SIG-M5 treated with dmso at 0.1 percent for 504 hours (cell line): Measurements from ENCODE around the gene TTC38.

Experiments
- DNase-seq: peaks from one replicate; lab custom pipeline; 2025; ENCODE audit not compliant: unreplicated experiment; lab: John Stamatoyannopoulos, UW

TTC38 gene

DNA sequence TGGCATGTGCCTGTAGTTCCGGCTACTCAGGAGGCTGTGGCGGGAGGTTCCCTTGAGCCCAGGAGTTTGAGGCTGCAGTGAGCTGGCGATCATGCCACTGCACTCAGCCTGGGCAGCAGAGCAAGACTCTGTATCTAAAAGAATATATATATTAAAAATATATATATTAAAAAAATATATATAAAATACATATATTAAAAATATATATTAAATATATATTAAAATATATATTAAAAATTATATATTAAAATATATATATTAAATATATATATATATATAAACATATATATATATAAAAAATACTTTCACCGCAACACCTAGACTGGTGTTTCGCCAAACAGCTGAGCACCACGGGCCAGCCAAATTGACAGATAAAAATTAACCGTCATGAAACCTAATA is 8.8 kb downstream of the TTC38 start:
- DNase-seq: no peak

DNA sequence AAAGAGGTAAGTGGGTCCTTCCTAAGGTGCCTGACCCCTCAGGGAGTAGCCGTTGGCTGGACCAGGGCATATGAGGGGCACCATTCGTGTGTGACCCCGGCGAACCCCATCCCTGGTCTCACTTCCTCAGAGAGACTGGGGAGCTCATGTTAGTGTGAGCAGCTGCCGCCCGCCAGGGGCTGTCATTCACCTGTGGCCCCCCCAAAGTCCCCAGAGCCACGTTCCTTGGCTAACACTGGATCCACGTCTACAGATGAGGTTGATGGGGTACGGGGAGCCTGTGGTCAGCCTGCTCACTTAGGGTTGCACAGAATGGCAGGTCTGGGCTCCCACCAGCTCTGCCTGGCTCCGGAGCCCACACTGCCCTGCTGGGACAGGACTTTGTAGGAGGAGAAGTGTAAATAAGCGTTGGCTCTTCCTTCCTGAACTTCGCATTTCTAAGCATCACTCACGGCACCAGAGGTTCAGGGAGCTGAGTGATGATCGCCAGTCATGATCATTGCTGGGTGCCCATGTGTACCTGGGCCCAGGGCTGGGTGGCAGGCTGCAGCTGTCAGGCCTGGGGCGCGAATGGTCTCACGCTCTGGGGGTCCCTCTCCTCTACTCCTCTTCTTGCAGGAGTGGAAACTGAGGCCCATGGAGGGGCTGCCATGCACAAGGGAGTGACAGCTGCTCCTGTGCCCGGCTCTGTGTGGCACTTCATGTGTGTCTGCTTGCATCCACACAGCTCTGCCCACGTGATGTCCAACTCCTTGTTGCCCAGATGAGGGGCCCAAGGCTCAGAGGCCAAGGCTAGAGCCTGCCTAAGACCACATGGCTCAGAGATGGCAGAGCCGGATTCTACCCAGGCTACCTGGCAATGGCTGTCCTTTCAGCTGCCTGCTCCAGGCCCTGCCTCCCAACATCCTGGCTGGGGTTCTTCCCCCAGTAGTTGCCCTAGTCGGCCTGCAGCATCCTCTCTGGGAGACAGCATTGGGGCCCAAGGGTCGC is 11.1 kb downstream of the TTC38 start:
- no peak for DNase-seq

DNA sequence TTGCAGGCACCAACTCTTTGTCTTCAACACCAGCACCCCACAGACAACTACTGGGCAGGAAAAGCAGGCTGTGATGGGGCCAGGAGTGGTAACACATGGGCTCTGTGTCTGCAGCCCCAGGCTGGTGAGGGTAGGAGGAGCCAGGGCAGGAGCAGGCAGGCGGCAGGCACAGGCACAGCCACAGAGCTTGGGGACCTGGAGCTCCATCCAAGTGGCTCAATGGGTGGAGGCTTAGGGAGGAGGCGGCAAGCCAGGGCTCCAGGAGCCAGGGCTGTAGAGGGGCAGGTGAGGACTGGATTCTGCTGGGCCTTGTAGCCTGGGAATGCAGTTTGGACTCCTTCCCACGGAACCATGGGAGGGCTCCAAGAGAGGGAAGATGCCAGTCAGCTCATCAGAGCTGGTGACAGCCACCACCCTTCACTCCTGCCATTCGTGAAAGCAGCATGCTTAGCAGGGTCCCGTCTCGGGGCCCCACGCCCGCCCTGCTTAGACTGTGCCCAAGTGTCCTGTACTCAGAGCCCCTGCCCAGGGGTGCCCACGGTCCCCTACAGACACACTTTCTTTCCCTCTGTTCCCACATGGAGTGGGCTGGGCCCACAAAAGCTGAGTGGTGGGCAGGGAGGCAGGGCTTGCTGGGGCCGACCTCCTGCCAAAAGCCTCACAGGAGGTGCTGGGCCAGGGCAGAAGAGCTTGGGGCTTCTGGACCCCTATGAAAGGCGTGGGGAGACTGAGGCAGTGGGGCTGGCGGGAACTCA is 12.4 kb downstream of the TTC38 start:
- no peak for DNase-seq

GRCh38 chr22:46280999-46281623 is 13.3 kb downstream of the TTC38 start:
- DNase-seq: no peak

- no peak for DNase-seq
Measured at GRCh38 chr22:46281866-46282678, 14.3 kb downstream of the TTC38 start.

DNA sequence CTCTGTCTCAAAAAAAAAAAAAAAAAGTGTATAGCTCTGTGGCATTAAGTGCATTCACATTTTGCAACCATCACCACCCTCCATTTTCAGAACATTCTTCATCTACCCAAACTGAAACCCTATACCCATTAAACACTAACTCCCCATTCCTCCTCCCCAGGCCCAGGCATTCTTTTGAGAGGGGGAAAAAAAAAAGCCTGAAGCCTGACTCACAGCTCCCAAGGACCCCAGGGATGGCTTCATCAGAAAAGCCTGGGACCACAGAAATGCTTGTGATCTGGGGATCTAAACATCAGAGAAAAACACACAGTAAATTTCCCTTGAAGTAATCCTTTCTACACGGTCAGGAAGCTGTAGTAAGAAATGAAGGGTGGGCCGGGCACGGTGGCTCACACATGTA is 18.2 kb downstream of the TTC38 start:
- no peak for DNase-seq

GRCh38 chr22:46286941-46287872 is 19.4 kb downstream of the TTC38 start:
- DNase-seq: no peak

DNA sequence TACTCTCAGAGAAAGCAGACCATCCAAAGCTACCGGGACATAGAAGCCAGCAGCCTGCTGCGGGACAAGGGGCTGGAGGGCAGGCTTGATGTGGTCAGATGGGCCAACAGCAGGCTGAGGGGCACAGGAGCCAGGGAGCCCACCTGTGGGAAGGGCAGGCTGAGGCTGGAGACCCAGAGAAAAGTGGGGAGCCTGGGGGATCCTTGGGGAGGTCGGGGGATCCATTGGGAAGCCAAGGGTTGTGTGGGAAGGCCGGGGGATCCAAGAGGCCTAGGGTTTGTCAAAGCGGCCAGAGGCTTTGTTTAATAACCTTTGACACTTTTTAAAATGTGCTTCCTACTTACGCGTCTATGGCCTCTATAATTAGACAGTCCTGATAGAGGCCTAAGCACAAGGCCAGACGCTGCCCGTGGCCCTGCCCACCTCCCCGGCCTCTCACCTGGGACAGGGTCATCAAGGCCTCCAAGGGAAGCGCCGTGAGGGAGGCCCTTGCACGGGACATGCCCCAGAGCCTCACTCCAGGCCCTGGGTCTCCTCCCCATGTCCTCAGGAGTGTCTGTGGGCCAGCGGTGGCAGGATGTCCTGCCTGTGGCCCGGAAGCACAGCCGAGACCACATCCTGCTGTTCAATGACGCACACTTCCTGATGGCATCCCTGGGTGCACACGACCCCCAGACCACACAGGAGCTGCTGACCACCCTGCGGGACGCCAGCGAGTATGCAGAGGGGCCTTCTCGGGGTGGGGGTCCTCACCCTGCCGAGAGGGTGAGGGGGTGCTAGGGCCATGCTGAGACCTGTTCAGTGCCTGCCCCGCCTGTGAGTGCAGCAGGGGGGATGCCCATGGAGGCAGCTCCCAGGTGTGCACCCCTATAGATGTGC is 20.3 kb downstream of the TTC38 start:
- DNase-seq: no peak

DNA sequence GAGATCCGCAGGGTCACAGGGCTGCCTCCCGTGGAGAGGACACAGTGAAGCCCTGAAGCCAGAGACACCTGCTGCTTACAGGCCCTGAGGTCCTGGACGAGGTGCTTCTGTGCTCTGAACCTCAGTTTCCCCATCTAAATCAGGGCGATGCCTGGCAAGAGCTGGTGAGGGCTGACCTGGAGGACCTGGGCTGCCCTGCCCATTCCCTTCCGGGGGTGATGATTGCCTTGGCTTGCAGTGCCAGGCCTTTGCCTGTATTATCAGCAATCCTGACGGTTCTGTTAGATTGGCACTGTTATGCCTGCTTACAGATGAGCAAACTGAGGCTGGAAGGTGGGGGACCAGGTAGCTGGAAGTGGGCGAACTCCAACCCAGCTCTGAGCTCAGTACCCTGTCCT is 21.0 kb downstream of the TTC38 start:
- DNase-seq: no peak

GRCh38 chr22:46289244-46289891 is 21.6 kb downstream of the TTC38 start:
- no peak for DNase-seq

DNA sequence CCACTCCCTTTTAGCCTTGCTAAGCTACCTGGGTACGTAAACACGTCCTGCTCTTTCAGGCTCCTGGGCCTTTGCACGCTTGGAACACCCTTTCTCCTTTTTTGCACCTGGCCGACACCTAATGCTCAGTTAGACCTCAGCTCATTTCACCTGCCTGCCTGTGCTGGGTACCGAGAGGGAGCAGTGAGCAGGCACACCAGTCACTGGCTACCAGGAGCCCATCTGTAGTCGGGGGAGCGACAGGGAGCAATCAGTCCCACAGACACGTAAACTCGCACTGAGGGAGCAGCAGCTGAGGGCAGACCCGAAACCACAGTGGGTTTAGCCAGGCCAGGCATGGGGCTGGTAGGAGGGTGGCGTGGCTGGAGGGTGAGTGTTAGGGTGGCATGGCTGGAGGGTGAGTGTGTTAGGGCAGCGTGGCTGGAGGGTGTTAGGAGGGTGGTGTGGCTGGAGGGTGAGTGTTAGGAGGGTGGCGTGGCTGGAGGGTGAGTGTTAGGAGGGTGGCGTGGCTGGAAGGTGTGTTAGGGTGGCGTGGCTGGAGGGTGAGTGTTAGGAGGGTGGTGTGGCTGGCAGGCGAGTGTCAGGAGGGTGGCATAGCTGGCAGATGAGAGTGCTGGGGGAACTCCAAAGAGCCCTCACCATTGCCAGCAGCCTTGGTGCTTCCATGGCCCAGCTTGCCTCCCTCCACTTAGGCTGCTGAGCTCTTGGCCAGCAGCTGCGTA is 22.5 kb downstream of the TTC38 start:
- DNase-seq: no peak

DNA sequence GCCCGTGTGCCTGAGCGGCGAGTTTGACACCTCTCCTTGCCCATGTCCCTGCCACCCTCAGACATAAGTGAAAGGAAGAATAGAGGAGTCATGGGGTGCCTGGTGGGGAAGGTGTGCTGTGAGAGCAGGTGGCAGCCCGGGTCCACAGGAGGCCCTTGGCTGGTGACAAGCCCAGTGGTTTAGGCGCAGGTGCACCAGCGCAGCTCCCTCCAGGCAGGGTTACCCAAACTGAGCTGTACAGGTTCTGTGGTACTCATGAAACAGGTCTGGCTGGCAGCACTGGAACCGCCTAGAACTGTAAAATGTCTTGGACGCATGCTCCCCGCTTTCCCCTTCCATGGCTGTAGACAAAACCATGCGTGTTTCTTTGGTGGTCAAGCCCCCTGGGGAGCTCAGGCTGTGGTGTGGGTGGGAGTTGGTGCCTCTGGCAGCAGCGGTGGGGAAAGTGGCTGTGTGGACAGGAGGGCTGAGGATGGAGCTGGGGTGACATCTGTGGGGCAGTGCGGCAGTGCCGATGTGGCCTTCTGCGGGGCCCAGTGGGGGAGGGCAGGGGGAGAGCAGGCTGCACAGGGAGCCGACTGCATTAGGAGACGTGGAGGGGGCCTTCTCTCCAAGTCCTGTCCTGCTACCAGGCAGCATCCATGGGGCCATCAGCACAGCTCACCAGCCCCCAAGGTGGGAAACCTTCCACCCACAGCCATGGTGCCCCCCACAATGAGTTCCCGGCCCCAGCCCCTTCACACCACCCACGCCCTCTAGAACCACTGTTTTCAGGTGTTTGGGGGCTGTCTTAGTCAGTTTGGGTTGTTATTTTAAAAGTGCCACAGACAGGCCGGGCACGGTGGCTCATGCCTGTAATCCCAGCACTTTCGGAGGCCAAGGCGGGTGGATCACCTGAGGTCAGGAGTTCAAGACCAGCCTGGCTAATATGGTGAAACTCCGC is 23.3 kb downstream of the TTC38 start:
- no peak for DNase-seq

GRCh38 chr22:46292173-46292572 is 24.4 kb downstream of the TTC38 start:
- no peak for DNase-seq

DNA sequence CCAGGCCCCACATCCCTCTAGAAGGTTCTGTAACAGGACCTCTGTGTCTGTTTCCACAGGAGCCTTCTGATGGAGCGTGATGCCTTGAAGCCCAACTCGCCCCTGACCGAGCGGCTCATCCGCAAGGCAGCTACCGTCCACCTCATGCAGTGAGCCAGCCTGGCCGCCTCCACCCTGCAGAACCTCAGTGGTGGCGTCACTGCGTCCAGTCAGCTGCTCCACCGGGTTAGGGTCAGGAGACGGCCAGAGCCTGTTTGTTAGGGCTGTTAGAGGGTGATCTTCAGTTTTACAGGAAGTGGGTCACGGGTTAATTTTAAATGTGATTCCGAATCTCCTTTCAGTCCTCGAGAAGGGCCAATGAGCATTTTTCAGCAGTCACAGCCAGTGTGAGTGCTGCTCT is 24.9 kb downstream of the TTC38 start:
- DNase-seq: no peak

GRCh38 chr22:46293577-46294260 is 25.9 kb downstream of the TTC38 start:
- peak; percentile 58 for DNase-seq

DNA sequence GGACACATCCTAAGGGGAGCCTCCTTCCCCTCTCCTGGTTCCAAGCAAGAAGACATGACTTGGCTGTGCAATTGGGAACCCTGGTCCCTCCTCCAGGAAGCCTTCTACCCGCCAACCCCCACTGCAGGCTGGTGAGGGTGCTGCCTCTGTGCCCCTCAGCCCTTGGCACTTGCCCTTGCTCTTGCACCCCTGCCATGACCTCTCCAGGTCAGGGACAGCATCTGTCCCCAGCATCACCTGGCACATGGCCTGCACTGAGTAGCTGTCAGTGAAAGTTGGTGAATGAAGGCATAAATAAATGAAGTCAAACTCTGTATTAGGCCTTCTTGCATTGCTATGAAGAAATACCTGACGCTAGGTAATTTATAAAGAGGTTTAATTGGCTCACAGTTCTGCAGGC is 27.0 kb downstream of the TTC38 start:
- DNase-seq: no peak
